Ovary (tissue), 9 donors: Measurements from ENCODE around the gene CHRNA5. TPM values are rescaled to one million over a fixed set of nuclear protein-coding genes. Genes with fewer than 3 reads are reported as not detected.

Experiments used
- DNase-seq, 5 donors: peaks; one replicate each; pipeline ENCODE4 v3.0.0-alpha.2; 2019 to 2020
- H3K27ac ChIP-seq, 2 donors: fragments of 200-600 bp; one replicate each; pipeline versions ENCODE4 v1.5.1 to v1.8.0; 2019 to 2022
- H3K27me3 ChIP-seq: fragments of 200-600 bp; one replicate; pipeline ENCODE4 v1.8.0; 2022
- H3K36me3 ChIP-seq: fragments of 200-600 bp; sonication (generic); one replicate; pipeline ENCODE4 v1.5.1; 2019
- H3K4me1 ChIP-seq: one replicate; pipeline ENCODE4 v1.8.1; 2013; ENCODE audit warnings: mild to moderate bottlenecking, moderate library complexity; ENCODE audit not compliant: insufficient read depth
- H3K4me3 ChIP-seq: fragments of 200-600 bp; sonication (generic); one replicate; pipeline ENCODE4 v1.5.1; 2017
- H3K9me3 ChIP-seq, 2 donors: fragments of 200-600 bp in 1 of 2; sonication (generic) in 1 of 2; one replicate each; pipeline versions ENCODE4 v1.5.1 to v1.8.1; 2013 to 2019; ENCODE audit warnings: mild to moderate bottlenecking in 1 of 2, moderate library complexity in 1 of 2
- CTCF ChIP-seq, 3 donors: fragments of 450-650 bp in 2 of 3; fragments of 200-600 bp in 1 of 3; IDR thresholded peaks; one replicate each; pipeline versions ENCODE4 v1.5.1 to v1.8.0; 2016 to 2022; ENCODE audit warnings: antibody characterized with exemption in 3 of 3, mild to moderate bottlenecking in 1 of 3
- EP300 ChIP-seq: sonication (generic); formaldehyde crosslinking; IDR thresholded peaks from one replicate; pipeline ENCODE4 v1.6.1; 2017; ENCODE audit warnings: antibody characterized with exemption
- POLR2A ChIP-seq: fragments of 450-650 bp; IDR thresholded peaks from one replicate; pipeline ENCODE4 v1.6.1; 2017; ENCODE audit warnings: antibody characterized with exemption, mild to moderate bottlenecking, moderate library complexity
- WGBS, 3 donors: extraction: QIAGEN DNeasy Blood & Tissue Kit in 1 of 3; methylation state at CpG; one replicate each; pipeline versions ENCODE4 v1.1.5 to v1.1.7; 2013 to 2017; 5-methylcytosine and 5-hydroxymethylcytosine counted together
- intact Hi-C, 4 donors: fragments of 100-400 bp; cut with DNase I; formaldehyde crosslinking; loops; one replicate each; pipeline versions ENCODE4 v1.11.0 to v1.15.1; 2022 to 2023
- polyA plus RNA-seq, 2 donors: library from polyadenylated mRNA; stranded (reverse); fragments of 200-250 nt in 1 of 2; fragments of 350-450 nt in 1 of 2; fragmentation: Illumina TruSeq in 1 of 2; extraction: RNeasy Lipid Tissue Mini Kit (QIAGEN cat#74804) in 1 of 2; gene quantifications; one replicate each; pipeline ENCODE4 v1.2.3, GENCODE V29; 2013 to 2014
- total RNA-seq, 7 donors: library from RNA; depleted of rRNA in 2 of 7; stranded (reverse); fragments of >200 nt in 2 of 7; fragmentation: NEBNext Ultra II Directional in 3 of 7; extraction: Animal tissue kit (Norgen Biotek cat#: 25700) in 3 of 7; gene quantifications; one replicate each; pipeline versions ENCODE4 v1.1.0 to v1.2.4, GENCODE V29; 2016 to 2023
- donor health status: DM: no; HTN: no; CAD: no; lungs with moderate emphysema.
- donor health status: DM: no; HTN: no; CAD: no.
- donor health status: Bipolar disorder and iron deficiency.
- donor health status: DM: yes; HTN: yes; CAD: no.
- donor health status: DM: no; HTN: no; CAD: no.
- donor health status: DM: yes; HTN: yes; CAD: no.

The CHRNA5 gene
- total and polyA plus RNA-seq, 9 donors: 0.42 to 2.2 (median 0.74) TPM

- H3K4me3 ChIP-seq: peak overlapping the region; percentile 90
- H3K4me1 ChIP-seq: peaks cover 2% of the 10 kb centered on the region
- no peaks in the 10 kb centered on the region for H3K27me3 ChIP-seq
- WGBS, 3 donors: 2 to 3% (median 2%) methylated on average over 17 of the region's 17 CpGs
- no peak for DNase-seq
- H3K9me3 ChIP-seq: no peaks in the 10 kb centered on the region
- no peaks in the 10 kb centered on the region for H3K36me3 ChIP-seq
- H3K27ac ChIP-seq: peak overlapping the region; percentile 82 to 92
- TF ChIP-seq CTCF (IDR thresholded peaks at IDR 0.05): no peak
- TF ChIP-seq EP300: no peak
- TF ChIP-seq POLR2A: no peak
- intact Hi-C loops: no loop called here
Observed at GRCh38 chr15:78540871-78541743, 24.2 kb upstream of the CHRNA5 start.

GRCh38 chr15:78541744-78542034, 23.6 kb upstream of the CHRNA5 start:
- Histone ChIP-seq H3K36me3 (no peaks in the 10 kb centered on the region), H3K4me1 (peaks cover 2% of the 10 kb centered on the region), H3K4me3 (peak overlapping the region; percentile 90), H3K27ac (no peak overlapping the region), H3K9me3 (no peaks in the 10 kb centered on the region), H3K27me3 (no peaks in the 10 kb centered on the region)
- WGBS, 3 donors: 5 to 23% (median 19%) methylated on average over 1 of the region's 1 CpG
- DNase-seq: no peak
- intact Hi-C loops: no loop called here
- no peak for TF ChIP-seq CTCF (IDR thresholded peaks at IDR 0.05)
- no peak for TF ChIP-seq EP300
- TF ChIP-seq POLR2A: no peak

DNA sequence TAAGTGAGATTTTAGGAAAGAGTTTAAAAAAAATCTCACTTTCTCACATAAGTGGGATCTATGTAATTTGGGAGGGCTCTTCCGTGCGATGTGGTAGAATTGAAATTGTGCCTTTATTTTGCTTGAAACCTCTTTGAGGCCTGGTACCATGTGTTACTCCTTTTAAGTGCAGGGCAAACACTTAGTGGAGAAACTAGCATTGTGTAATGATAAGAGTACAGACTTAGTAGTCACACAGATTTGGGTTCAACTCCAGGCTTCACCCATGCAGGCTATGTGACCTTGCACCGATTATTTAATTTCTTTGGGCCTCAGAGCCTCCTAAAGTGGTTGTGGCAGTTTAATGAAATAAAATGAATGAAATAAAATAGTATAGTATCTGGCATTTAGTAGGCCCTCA, 22.7 kb upstream of the CHRNA5 start:
- H3K27me3 ChIP-seq: no peaks in the 10 kb centered on the region
- no peak for DNase-seq
- H3K36me3 ChIP-seq: no peaks in the 10 kb centered on the region
- WGBS, 3 donors: 91 to 96% (median 93%) methylated on average over 3 of the region's 3 CpGs
- H3K4me3 ChIP-seq: no peak overlapping the region
- intact Hi-C loops: no loop called here
- H3K9me3 ChIP-seq: no peaks in the 10 kb centered on the region
- peaks cover 2% of the 10 kb centered on the region for H3K4me1 ChIP-seq
- H3K27ac ChIP-seq: no peak overlapping the region
- no peak for TF ChIP-seq POLR2A
- no peak for TF ChIP-seq EP300
- TF ChIP-seq CTCF (IDR thresholded peaks at IDR 0.05): no peak

DNA sequence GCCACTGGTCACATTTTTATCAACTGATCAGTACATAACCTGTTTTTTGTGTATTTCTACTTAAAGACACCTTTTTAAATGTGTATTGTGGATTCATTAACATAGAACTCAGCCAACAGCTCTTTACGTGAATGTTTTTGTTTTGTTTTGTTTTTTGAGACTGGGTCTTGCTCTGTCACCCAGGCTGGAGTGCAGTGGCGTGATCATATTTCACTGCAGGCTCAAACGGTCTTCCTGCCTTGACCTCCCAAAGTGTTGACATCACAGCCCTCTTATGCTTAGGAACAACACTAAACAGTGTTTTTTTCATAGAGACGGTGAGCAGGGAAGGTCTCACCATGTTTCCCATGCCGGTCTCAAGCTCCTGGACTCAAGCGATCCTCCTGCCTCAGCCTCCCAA, 15.1 kb upstream of the CHRNA5 start:
- no peak overlapping the region for H3K4me3 ChIP-seq
- 62 to 71% (median 65%) methylated on average over 6 of the region's 6 CpGs for WGBS, 3 donors
- no peaks in the 10 kb centered on the region for H3K36me3 ChIP-seq
- TF ChIP-seq CTCF (IDR thresholded peaks at IDR 0.05) (no peak), EP300 (no peak), POLR2A (no peak)
- no peak for DNase-seq
- no peaks in the 10 kb centered on the region for H3K27me3 ChIP-seq
- H3K4me1 ChIP-seq: no peaks in the 10 kb centered on the region
- intact Hi-C loops: no loop called here
- no peaks in the 10 kb centered on the region for H3K9me3 ChIP-seq
- no peak overlapping the region for H3K27ac ChIP-seq
